Adrenal gland (tissue), 5 donors: ENCODE measurements around the gene RUNX3.

ENCODE experiments used
- CTCF ChIP-seq, 6 experiments: fragments of 450-650 bp in 4 of 6; fragments of 200-600 bp in 2 of 6; sonication (generic) in 1 of 6; IDR thresholded peaks; 1 replicate in 5 of 6; 2 replicates in 1 of 6; pipeline versions ENCODE4 v1.5.1 to v1.8.0; 2016 to 2021; ENCODE audit warnings: antibody characterized with exemption in 6 of 6, mild to moderate bottlenecking in 2 of 6, moderate library complexity in 1 of 6
- POLR2A ChIP-seq, 2 donors: fragments of 450-650 bp; IDR thresholded peaks; one replicate each; pipeline ENCODE4 v1.6.1; 2017; ENCODE audit warnings: antibody characterized with exemption in 2 of 2, mild to moderate bottlenecking in 2 of 2, moderate library complexity in 1 of 2
- donor health status: DM: no; HTN: no; CAD: no.

- TF ChIP-seq CTCF (IDR thresholded peaks at IDR 0.05) = no peak
- no peak for TF ChIP-seq POLR2A (IDR thresholded peaks at IDR 0.05)
Measured at GRCh38 chr1:24903011-24903461, 27.0 kb downstream of the RUNX3 start.
